HCT116 (cell line): Measurements from ENCODE around the gene SLC39A13. TPM values are rescaled to one million over a fixed set of nuclear protein-coding genes. Genes with fewer than 3 reads are reported as not detected.

ENCODE experiments used
- ATAC-seq: fragments of 200-7000 bp; cut with Tn5 transposase; 2 replicates; pipeline ENCODE4 v1.9.1; 2020; ENCODE audit warnings: mild to moderate bottlenecking, moderate library complexity
- BruUV-seq: library from RNA; stranded (reverse); fragments of 400-500 nt; replicated peaks from 2 replicates; lab custom pipeline; 2021; lab: Mats Ljungman, UMichigan
- CTCF ChIA-PET: fragments of 300-600 bp; sonication (Branson Sonifier 250); formaldehyde crosslinking; loops from one replicate; lab custom pipeline; 2021; ENCODE audit warnings: antibody characterized with exemption; lab: Charles Lee
- POLR2A ChIA-PET: fragments of 300-600, 350-600 bp; sonication (Branson Sonifier 250); formaldehyde crosslinking; loops from one replicate; lab custom pipeline; 2021; ENCODE audit warnings: antibody characterized with exemption; lab: Charles Lee
- RAD21 ChIA-PET, 2 experiments: fragments of 300-600 bp; sonication (Branson Sonifier 250); formaldehyde crosslinking; loops; one replicate each; lab custom pipeline; 2023; ENCODE audit warnings: low total read pairs in 2 of 2; ENCODE audit not compliant: uncharacterized antibody in 2 of 2, unreplicated experiment in 2 of 2, low non-redundant PET in 1 of 2; lab: Charles Lee
- DNase-seq: peaks from one replicate; pipeline ENCODE4 v3.0.0-alpha.2; 2010; ENCODE audit warnings: low read depth, low spot score
- H2AFZ ChIP-seq: fragments of 200-600 bp; shearing (Covaris generic), sonication (generic); 2 replicates; pipeline ENCODE4 v1.6.1; 2017; ENCODE audit warnings: low read depth, mixed run types, mixed read lengths, antibody characterized with exemption, low read length; ENCODE audit not compliant: poor library complexity, severe bottlenecking
- H3K27ac ChIP-seq: 2 replicates; pipeline ENCODE4 v1.5.1; 2012; ENCODE audit warnings: low read depth, low read length
- H3K27me3 ChIP-seq: fragments of 200-600 bp; sonication (generic); 2 replicates; pipeline ENCODE4 v1.6.1; 2016; ENCODE audit warnings: mixed run types, low read length, mixed read lengths; ENCODE audit not compliant: insufficient read depth
- H3K36me3 ChIP-seq, 2 experiments: fragments of 200-500 bp in 1 of 2; fragments of 200-600 bp in 1 of 2; sonication (Bioruptor generic) in 1 of 2; sonication (generic) in 1 of 2; 2 replicates each; pipeline versions ENCODE4 v1.5.1 to v1.6.1; 2014 to 2016; ENCODE audit warnings: low read length in 2 of 2, inconsistent platforms in 1 of 2, mixed read lengths in 1 of 2, mixed run types in 1 of 2; ENCODE audit not compliant: insufficient read depth in 2 of 2, control insufficient read depth in 1 of 2
- H3K4me1 ChIP-seq, 2 experiments: fragments of 200-600 bp in 1 of 2; sonication (generic) in 1 of 2; 2 replicates each; pipeline versions ENCODE4 v1.5.1 to v1.6.1; 2012 to 2017; ENCODE audit warnings: low read length in 2 of 2, inconsistent platforms in 1 of 2, mild to moderate bottlenecking in 1 of 2, mixed read lengths in 1 of 2, mixed run types in 1 of 2, moderate library complexity in 1 of 2; ENCODE audit not compliant: insufficient read depth in 2 of 2, control insufficient read depth in 1 of 2
- H3K4me2 ChIP-seq: fragments of 200-600 bp; sonication (generic); 2 replicates; pipeline ENCODE4 v1.6.1; 2017; ENCODE audit warnings: mixed run types, low read length, mixed read lengths
- H3K4me3 ChIP-seq, 2 experiments: fragments of 200-600 bp in 1 of 2; sonication (generic) in 1 of 2; replicated peaks in 1 of 2; 2 replicates each; pipeline ENCODE4 v1.5.1; 2011 to 2016; ENCODE audit warnings: low read length in 2 of 2, control low read depth in 1 of 2, low read depth in 1 of 2, mild to moderate bottlenecking in 1 of 2, mixed read lengths in 1 of 2, mixed run types in 1 of 2
- H3K79me2 ChIP-seq: fragments of 200-600 bp; sonication (generic); 2 replicates; pipeline ENCODE4 v1.6.1; 2017; ENCODE audit warnings: mild to moderate bottlenecking, mixed run types, low read length, moderate library complexity, mixed read lengths; ENCODE audit not compliant: insufficient read depth
- H3K9ac ChIP-seq: fragments of 200-600 bp; sonication (generic); 2 replicates; pipeline ENCODE4 v1.6.1; 2016; ENCODE audit warnings: low read length, mixed read lengths
- H3K9me2 ChIP-seq: fragments of 200-600 bp; sonication (generic), shearing (Covaris generic); 2 replicates; pipeline ENCODE4 v1.6.1; 2017; ENCODE audit warnings: mixed run types, mild to moderate bottlenecking, moderate library complexity; ENCODE audit not compliant: insufficient read depth
- H3K9me3 ChIP-seq, 2 experiments: fragments of 200-500 bp in 1 of 2; fragments of 200-600 bp in 1 of 2; sonication (Bioruptor generic) in 1 of 2; sonication (generic) in 1 of 2; 2 replicates each; pipeline ENCODE4 v1.6.1; 2014 to 2017; ENCODE audit warnings: low read length in 2 of 2, mixed read lengths in 2 of 2, inconsistent platforms in 1 of 2, low read depth in 1 of 2, mild to moderate bottlenecking in 1 of 2, mixed run types in 1 of 2, moderate library complexity in 1 of 2; ENCODE audit not compliant: control insufficient read depth in 1 of 2, insufficient read depth in 1 of 2
- H4K20me1 ChIP-seq: fragments of 200-600 bp; sonication (generic), shearing (Covaris generic); 2 replicates; pipeline ENCODE4 v1.6.1; 2017; ENCODE audit warnings: mixed run types, mild to moderate bottlenecking, moderate library complexity; ENCODE audit not compliant: insufficient read depth
- CBX3 ChIP-seq: IDR thresholded peaks from 2 replicates; pipeline ENCODE4 v1.6.1; 2012; ENCODE audit warnings: low read depth
- CEBPB ChIP-seq: IDR thresholded peaks from 2 replicates; pipeline ENCODE4 v1.6.1; 2012; ENCODE audit warnings: low read depth
- FOSL1 ChIP-seq: IDR thresholded peaks from 2 replicates; pipeline ENCODE4 v1.6.1; 2012; ENCODE audit warnings: low read depth
- RAD21 ChIP-seq: IDR thresholded peaks from 2 replicates; pipeline ENCODE4 v1.6.1; 2012; ENCODE audit warnings: low read depth, mild to moderate bottlenecking
- TCF7L2 ChIP-seq: IDR thresholded peaks from 2 replicates; pipeline ENCODE4 v1.7.0; 2011; ENCODE audit warnings: borderline replicate concordance, inconsistent platforms; ENCODE audit not compliant: insufficient read depth, insufficient read length; ENCODE audit errors: extremely low read depth
- ZFX ChIP-seq: fragments of 450-650 bp; IDR thresholded peaks from 2 replicates; pipeline ENCODE4 v1.6.1; 2017
- intact Hi-C: fragments of 100-400 bp; cut with micrococcal nuclease; formaldehyde crosslinking; loops from 2 replicates; pipeline ENCODE4 v1.10.0; 2022
- total RNA-seq: library from RNA; stranded (reverse); gene quantifications from one replicate; pipeline ENCODE4 v1.2.1, GENCODE V29; 2021; ENCODE audit not compliant: unreplicated experiment

SLC39A13 gene
- total RNA-seq, 1 experiment from 2014 or later, result 23.9 TPM

DNA sequence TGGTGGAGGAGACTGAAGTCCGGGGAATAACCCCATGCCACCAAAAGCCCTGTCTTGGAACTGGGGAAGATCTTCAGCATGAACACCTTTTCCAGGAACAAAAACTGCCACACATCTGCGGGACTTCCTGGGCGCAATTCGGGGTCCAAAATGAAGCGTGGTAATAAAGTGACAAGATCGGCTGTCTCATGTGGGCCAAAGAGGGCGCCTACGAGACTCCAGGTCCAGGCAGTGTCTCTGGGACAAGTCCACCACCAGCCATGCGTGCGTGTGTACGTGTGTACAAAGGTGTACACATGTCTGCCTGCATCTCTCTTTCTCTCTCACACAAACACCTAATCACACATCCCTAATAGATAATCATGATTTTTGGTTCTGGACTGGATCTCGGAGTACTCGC is 47.0 kb upstream of the SLC39A13 start:
- Histone ChIP-seq H3K4me2 (no peak overlapping the region), H3K27me3 (no peaks in the 10 kb centered on the region), H3K27ac (no peak overlapping the region), H3K4me3 (no peak overlapping the region), H2AFZ (no peak overlapping the region), H3K79me2 (no peaks in the 10 kb centered on the region), H4K20me1 (no peaks in the 10 kb centered on the region), H3K4me1 (no peaks in the 10 kb centered on the region), H3K36me3 (no peaks in the 10 kb centered on the region), H3K9ac (no peak overlapping the region), H3K9me3 (no peaks in the 10 kb centered on the region), H3K9me2 (no peaks in the 10 kb centered on the region)
- no peak for ATAC-seq
- POLR2A ChIA-PET, result no interaction called here
- BruUV-seq, result no TSS peak
- intact Hi-C loops, result no loop called here
- RAD21 ChIA-PET, result no interaction called here
- TF ChIP-seq RAD21 (no peak), CBX3 (no peak), TCF7L2 (no peak), FOSL1 (no peak), ZFX (no peak)
- CTCF ChIA-PET, result no interaction called here
- no peak for DNase-seq

DNA sequence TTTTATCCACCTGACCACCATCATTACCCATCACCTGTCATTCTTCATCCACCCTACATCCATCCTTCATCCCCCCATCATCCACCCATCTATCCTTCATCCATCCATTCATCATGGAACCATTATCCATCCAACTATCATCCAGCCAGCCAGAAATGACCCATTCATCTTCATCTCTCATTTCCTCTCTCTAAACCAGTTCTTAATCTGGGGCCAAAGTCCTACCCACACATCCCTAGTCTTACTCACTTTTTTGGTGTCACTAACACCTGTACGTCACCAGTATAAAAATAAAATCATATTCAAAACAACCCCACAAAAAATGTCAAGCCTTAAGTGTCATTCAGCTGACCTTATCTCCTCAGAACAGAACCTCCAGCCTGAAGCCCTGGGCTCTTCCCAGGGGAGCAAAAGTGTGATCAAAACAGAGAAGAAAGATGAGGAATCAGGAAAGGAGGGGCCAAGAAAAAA is 42.3 kb upstream of the SLC39A13 start:
- RAD21 ChIA-PET, result no interaction called here
- Histone ChIP-seq H4K20me1 (no peaks in the 10 kb centered on the region), H3K27ac (no peak overlapping the region), H2AFZ (no peak overlapping the region), H3K36me3 (no peaks in the 10 kb centered on the region), H3K79me2 (no peaks in the 10 kb centered on the region), H3K4me2 (no peak overlapping the region), H3K9me2 (no peaks in the 10 kb centered on the region), H3K9me3 (no peaks in the 10 kb centered on the region), H3K27me3 (no peaks in the 10 kb centered on the region), H3K9ac (no peak overlapping the region), H3K4me3 (no peak overlapping the region), H3K4me1 (no peaks in the 10 kb centered on the region)
- no peak for ATAC-seq
- POLR2A ChIA-PET, result no interaction called here
- intact Hi-C loops, result no loop called here
- CTCF ChIA-PET, result no interaction called here
- no peak for TF ChIP-seq CEBPB
- TF ChIP-seq TCF7L2, result no peak
- no TSS peak for BruUV-seq
- DNase-seq, result no peak
